Ovary (tissue), 3 donors: ENCODE data around the gene MPPED1.

ENCODE experiments used
- EP300 ChIP-seq: sonication (generic); formaldehyde crosslinking; IDR thresholded peaks from one replicate; pipeline ENCODE4 v1.6.1; 2017; ENCODE audit warnings: antibody characterized with exemption
- TF ChIP-seq, protein P1 (sequence below), 3 donors: fragments of 450-650 bp in 2 of 3; fragments of 200-600 bp in 1 of 3; IDR thresholded peaks; one replicate each; pipeline versions ENCODE4 v1.5.1 to v1.8.0; 2016 to 2022; ENCODE audit warnings: antibody characterized with exemption in 3 of 3, mild to moderate bottlenecking in 1 of 3
- donor health status: DM: no; HTN: no; CAD: no.

- TF ChIP-seq, protein P1, sequence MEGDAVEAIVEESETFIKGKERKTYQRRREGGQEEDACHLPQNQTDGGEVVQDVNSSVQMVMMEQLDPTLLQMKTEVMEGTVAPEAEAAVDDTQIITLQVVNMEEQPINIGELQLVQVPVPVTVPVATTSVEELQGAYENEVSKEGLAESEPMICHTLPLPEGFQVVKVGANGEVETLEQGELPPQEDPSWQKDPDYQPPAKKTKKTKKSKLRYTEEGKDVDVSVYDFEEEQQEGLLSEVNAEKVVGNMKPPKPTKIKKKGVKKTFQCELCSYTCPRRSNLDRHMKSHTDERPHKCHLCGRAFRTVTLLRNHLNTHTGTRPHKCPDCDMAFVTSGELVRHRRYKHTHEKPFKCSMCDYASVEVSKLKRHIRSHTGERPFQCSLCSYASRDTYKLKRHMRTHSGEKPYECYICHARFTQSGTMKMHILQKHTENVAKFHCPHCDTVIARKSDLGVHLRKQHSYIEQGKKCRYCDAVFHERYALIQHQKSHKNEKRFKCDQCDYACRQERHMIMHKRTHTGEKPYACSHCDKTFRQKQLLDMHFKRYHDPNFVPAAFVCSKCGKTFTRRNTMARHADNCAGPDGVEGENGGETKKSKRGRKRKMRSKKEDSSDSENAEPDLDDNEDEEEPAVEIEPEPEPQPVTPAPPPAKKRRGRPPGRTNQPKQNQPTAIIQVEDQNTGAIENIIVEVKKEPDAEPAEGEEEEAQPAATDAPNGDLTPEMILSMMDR (IDR thresholded peaks at IDR 0.05), result no peak
- no peak for TF ChIP-seq EP300
Observed at GRCh38 chr22:43421046-43421665, 9.3 kb downstream of the MPPED1 start.
